HL-60 (cell line): ENCODE measurements around the gene ZNF385A.
A peak's percentile ranks its signal among the peaks of the same experiment; 100 is the strongest.

Experiments used
- DNase-seq, 2 experiments: peaks; one replicate each; pipeline ENCODE4 v3.0.0-alpha.2; 2010 to 2020; ENCODE audit warnings: low read depth in 1 of 2, low spot score in 1 of 2
- H3K27ac ChIP-seq: fragments of 250-450 bp; sonication (Bioruptor Pico); replicated peaks from 2 replicates; pipeline ENCODE4 v1.5.1; 2020; ENCODE audit warnings: mild to moderate bottlenecking, moderate library complexity
- H3K27me3 ChIP-seq: fragments of 250-450 bp; sonication (Bioruptor Pico); 2 replicates; pipeline ENCODE4 v1.5.1; 2021; ENCODE audit warnings: mild to moderate bottlenecking, moderate library complexity; ENCODE audit not compliant: insufficient read depth, poor library complexity, severe bottlenecking
- H3K4me3 ChIP-seq: replicated peaks from 2 replicates; pipeline ENCODE4 v1.5.1; 2011; ENCODE audit warnings: mild to moderate bottlenecking, control low read depth, low read length; ENCODE audit not compliant: insufficient read depth
- GABPA ChIP-seq: IDR thresholded peaks from 2 replicates; pipeline ENCODE4 v1.6.1; 2012; ENCODE audit warnings: low read depth
- POLR2AphosphoS5 ChIP-seq: IDR thresholded peaks from 2 replicates; pipeline ENCODE4 v1.6.1; 2012; ENCODE audit warnings: low read depth
- SPI1 ChIP-seq: IDR thresholded peaks from 2 replicates; pipeline ENCODE4 v1.6.1; 2012; ENCODE audit warnings: low read depth, mild to moderate bottlenecking, borderline replicate concordance
- TF ChIP-seq, protein P1 (sequence below): IDR thresholded peaks from one replicate; pipeline ENCODE4 v1.5.1; 2011; ENCODE audit warnings: low read length, control low read depth, inconsistent platforms; ENCODE audit not compliant: insufficient read depth
- TF ChIP-seq, protein P2 (sequence below): IDR thresholded peaks from 2 replicates; pipeline ENCODE4 v1.6.1; 2012; ENCODE audit warnings: low read depth; ENCODE audit not compliant: insufficient replicate concordance

Gene ZNF385A

DNA sequence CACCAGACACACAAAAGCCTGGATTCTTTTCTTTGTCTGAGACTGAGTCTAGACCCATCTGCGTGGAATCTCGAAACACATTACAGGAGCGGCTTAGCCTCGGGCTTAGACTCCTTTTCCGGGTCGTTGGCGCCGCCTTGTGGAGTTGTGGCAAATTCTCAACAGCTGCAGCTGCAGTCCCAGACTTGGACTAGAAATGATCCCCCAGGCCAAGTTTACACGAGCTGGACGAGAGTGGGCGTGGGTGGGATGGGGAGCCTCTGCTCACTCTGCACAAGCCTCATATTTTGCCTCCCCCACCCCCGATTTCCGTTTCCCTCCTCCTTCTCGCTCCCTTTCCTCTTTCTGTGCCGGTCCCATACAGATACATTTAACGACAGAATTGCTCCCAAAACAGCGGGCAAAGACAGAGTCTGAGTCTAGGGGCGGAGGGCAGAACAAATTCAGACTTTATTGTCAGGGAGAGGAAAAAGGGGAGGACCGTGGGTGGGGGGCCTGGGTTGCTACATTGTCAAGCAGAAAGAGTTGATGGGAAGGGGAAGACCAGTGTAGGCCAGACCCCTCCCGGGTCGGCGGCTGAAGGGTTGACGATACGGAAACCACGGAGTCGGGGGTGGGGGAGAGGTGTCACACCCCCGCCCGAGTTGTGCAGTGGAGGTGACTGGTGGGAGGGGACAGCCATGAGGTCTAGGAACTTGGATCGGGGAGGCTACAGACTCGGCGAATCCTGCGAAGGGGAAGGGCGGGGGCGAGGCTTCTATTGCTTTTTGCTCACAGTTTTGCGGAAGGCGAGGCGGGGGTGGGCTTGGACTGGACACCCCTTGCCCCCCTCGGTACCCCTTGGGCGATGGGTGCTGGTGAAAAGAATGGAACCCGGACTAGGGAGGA lies 15.6 kb downstream of the ZNF385A start:
- Histone ChIP-seq H3K4me3 (peak overlapping the region; percentile 28), H3K27ac (peak overlapping the region; percentile 56), H3K27me3 (no peaks in the 10 kb centered on the region)
- TF ChIP-seq, protein P1, sequence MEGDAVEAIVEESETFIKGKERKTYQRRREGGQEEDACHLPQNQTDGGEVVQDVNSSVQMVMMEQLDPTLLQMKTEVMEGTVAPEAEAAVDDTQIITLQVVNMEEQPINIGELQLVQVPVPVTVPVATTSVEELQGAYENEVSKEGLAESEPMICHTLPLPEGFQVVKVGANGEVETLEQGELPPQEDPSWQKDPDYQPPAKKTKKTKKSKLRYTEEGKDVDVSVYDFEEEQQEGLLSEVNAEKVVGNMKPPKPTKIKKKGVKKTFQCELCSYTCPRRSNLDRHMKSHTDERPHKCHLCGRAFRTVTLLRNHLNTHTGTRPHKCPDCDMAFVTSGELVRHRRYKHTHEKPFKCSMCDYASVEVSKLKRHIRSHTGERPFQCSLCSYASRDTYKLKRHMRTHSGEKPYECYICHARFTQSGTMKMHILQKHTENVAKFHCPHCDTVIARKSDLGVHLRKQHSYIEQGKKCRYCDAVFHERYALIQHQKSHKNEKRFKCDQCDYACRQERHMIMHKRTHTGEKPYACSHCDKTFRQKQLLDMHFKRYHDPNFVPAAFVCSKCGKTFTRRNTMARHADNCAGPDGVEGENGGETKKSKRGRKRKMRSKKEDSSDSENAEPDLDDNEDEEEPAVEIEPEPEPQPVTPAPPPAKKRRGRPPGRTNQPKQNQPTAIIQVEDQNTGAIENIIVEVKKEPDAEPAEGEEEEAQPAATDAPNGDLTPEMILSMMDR: peak; percentile 94
- TF ChIP-seq POLR2AphosphoS5: peak; percentile 30; the same call in 1 of the 2 replicates
- TF ChIP-seq, protein P2, sequence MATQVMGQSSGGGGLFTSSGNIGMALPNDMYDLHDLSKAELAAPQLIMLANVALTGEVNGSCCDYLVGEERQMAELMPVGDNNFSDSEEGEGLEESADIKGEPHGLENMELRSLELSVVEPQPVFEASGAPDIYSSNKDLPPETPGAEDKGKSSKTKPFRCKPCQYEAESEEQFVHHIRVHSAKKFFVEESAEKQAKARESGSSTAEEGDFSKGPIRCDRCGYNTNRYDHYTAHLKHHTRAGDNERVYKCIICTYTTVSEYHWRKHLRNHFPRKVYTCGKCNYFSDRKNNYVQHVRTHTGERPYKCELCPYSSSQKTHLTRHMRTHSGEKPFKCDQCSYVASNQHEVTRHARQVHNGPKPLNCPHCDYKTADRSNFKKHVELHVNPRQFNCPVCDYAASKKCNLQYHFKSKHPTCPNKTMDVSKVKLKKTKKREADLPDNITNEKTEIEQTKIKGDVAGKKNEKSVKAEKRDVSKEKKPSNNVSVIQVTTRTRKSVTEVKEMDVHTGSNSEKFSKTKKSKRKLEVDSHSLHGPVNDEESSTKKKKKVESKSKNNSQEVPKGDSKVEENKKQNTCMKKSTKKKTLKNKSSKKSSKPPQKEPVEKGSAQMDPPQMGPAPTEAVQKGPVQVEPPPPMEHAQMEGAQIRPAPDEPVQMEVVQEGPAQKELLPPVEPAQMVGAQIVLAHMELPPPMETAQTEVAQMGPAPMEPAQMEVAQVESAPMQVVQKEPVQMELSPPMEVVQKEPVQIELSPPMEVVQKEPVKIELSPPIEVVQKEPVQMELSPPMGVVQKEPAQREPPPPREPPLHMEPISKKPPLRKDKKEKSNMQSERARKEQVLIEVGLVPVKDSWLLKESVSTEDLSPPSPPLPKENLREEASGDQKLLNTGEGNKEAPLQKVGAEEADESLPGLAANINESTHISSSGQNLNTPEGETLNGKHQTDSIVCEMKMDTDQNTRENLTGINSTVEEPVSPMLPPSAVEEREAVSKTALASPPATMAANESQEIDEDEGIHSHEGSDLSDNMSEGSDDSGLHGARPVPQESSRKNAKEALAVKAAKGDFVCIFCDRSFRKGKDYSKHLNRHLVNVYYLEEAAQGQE: no peak
- no peak for TF ChIP-seq GABPA
- no peak for TF ChIP-seq SPI1
- peak in 1 of 2 experiments; percentile 92 for DNase-seq

DNA sequence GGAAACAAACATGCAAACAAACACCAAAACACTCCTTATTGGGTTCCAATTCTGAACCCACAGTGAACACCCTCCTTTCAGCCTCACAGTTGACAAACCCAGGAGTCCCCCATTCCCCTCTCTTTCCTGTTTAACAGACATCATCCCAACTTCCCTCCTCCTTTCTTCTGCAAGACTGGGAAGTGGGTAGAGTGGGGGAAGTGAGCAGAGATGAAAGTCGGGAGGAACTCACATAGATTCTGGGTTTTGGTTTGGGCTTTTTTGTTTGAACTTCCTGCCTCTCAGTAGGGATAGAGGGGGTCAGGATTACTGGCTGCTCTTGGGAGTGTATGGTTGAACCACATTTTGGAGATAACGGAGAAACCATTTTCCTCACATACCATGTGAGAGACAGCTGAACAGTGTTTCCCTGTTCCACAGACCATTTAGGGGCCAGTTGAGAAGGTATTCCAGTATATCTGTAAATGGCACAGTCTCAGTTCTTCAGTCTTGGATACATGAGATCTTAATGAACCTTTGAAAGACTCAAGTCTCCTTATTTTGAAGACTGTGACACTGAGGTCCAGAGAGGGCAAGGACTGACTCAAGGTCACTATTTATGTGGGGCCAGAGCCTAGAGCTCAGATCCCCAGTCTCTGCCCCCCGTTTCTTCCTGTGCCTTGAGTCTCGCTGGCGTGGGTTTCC lies 16.4 kb downstream of the ZNF385A start:
- TF ChIP-seq POLR2AphosphoS5 (no peak), SPI1 (peak; percentile 44; the same call in 1 of the 2 replicates)
- no peak for DNase-seq
- Histone ChIP-seq H3K27me3 (no peaks in the 10 kb centered on the region), H3K4me3 (no peak overlapping the region), H3K27ac (peak overlapping the region; percentile 56)

DNA sequence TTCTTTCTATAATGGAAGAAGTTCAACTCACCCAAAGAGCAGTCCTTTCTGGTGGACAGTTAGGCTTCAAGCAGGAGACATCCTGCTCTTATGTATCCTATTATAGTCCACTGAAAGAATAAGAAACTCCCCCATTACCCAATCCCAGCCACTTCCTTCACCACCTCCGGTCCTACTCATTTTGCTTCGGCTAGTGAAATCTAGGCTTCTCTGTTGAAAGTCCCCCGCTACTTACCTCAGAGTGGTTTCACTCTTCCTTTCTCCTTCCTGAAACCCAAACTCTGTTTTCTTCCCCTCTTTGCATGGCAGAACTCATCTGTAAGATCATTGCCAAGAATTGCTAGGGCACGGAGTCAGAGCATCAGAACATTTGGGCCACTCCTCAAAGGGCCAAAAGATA lies 20.1 kb downstream of the ZNF385A start, which contains the start of gene GPR84:
Gene GPR84 (minus strand): TSS at position 74 of the 400 bp plus-strand sequence. CDS start 635 bp downstream, outside the sequence.
- H3K4me3 ChIP-seq: peak within 1 kb of the TSS; percentile 32
- DNase-seq: peak in 1 of 2 experiments; percentile 88
- peak within 1 kb of the TSS; percentile 53 for H3K27ac ChIP-seq
- H3K27me3 ChIP-seq: no peaks in the 10 kb centered on the region
- TF ChIP-seq SPI1 (peak; percentile 52; the same call in 1 of the 2 replicates), GABPA (no peak)

DNA sequence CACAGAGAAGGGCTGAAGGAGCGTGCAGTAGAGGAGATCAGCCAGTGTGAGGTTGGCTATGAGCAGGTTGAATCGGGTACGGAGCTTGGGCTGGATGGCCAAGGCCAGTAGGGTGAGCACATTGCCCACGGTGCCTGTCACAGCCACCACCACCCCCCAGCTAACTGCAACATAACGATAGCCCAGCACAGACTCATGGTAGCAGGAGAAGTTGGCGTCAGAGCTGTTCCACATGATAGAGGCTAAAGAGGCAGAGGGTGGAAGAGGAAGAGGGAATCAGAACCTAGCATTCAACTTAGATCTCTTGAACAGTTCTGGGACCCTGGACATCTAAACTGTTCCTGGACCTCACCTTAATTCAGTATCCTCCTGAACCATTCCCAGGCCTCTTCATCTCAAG lies 20.9 kb downstream of the ZNF385A start:
- Histone ChIP-seq H3K4me3 (peak overlapping the region; percentile 32), H3K27ac (peak overlapping the region; percentile 53), H3K27me3 (no peaks in the 10 kb centered on the region)
- peak in 1 of 2 experiments; percentile 28 for DNase-seq
- TF ChIP-seq, protein P1: no peak
- TF ChIP-seq, protein P2: no peak
- TF ChIP-seq SPI1 (no peak), GABPA (no peak), POLR2AphosphoS5 (no peak)
